Right atrium auricular region (tissue), 2 donors: Measurements from ENCODE around the gene TTC21A. TPM values are rescaled to one million over a fixed set of nuclear protein-coding genes. Genes with fewer than 3 reads are reported as not detected.

Experiments
- DNase-seq: peaks from one replicate; pipeline ENCODE4 v3.0.0-alpha.2; 2019; ENCODE audit warnings: low spot score
- H3K27ac ChIP-seq, 2 donors: fragments of 200-600 bp; sonication (generic); 1 replicate in 1 of 2; 2 replicates in 1 of 2; pipeline ENCODE4 v1.5.1; 2016 to 2019
- H3K27me3 ChIP-seq, 2 donors: fragments of 200-600 bp; sonication (generic); one replicate each; pipeline versions ENCODE4 v1.5.1 to v1.6.0; 2017 to 2019
- H3K36me3 ChIP-seq: fragments of 200-600 bp; sonication (generic); one replicate; pipeline ENCODE4 v1.5.1; 2016
- H3K4me1 ChIP-seq, 2 donors: fragments of 200-600 bp; sonication (generic); one replicate each; pipeline versions ENCODE4 v1.5.1 to v1.6.0; 2017 to 2019
- H3K4me3 ChIP-seq, 2 donors: fragments of 200-600 bp; sonication (generic); 1 replicate in 1 of 2; 2 replicates in 1 of 2; pipeline ENCODE4 v1.5.1; 2017 to 2019; ENCODE audit warnings: mild to moderate bottlenecking in 1 of 2, moderate library complexity in 1 of 2
- H3K9me3 ChIP-seq, 2 donors: fragments of 200-600 bp; sonication (generic); one replicate each; pipeline ENCODE4 v1.5.1; 2019
- total RNA-seq, 2 donors: library from RNA; depleted of rRNA; stranded (reverse); fragments of >200 nt; gene quantifications; one replicate each; pipeline ENCODE4 v1.1.0, GENCODE V29; 2016
- TF ChIP-seq, protein P1 (sequence below), 2 donors: fragments of 200-600 bp; sonication (generic); IDR thresholded peaks; one replicate each; pipeline ENCODE4 v1.5.1; 2019; ENCODE audit warnings: antibody characterized with exemption in 2 of 2

The TTC21A gene
- total RNA-seq, 2 donors from 2014 or later, result 0.85 to 1.8 TPM

DNA sequence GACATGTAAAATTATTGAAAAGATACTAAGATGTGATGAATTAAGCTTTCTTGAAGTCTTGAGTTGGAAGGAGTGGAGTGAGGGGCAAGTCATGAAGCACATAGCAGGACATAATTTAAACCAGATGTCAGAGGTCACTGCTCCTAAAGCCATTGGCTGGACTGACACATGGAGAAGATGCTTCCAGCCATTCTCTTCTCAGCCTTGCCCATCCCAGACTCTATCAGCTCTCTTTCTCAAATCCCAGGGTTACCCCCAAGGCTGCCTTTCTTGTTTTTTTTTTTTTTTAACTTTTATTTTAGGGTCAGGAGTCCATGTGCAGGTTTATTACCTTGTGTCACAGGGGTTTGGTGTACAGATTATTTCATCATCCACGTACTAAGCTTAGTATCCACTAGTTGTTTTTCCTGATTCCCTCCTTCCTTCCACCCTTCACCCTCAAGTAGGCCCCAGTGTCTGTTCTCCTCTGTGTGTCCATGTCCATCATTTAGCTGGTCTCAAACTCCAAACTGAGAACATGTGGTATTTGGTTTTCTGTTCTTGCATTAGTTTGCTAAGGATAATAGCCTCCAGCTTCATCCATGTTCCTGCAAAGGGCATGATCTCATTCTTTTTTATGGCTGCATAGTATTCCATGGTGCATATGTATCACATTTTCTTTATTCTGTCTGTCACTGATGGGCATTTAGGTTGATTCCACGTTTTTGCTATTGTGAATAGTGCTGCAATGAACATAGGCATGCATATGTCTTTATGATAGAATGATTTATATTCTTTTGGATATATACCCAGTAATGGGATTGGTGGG, 66.0 kb downstream of the TTC21A start:
- peak; percentile 32 for DNase-seq
- Histone ChIP-seq H3K27ac (no peak overlapping the region), H3K9me3 (no peaks in the 10 kb centered on the region), H3K27me3 (no peaks in the 10 kb centered on the region), H3K4me1 (peaks cover 0 to 18% of the 10 kb centered on the region in 2 donors), H3K4me3 (no peak overlapping the region), H3K36me3 (no peaks in the 10 kb centered on the region)
- TF ChIP-seq, protein P1, sequence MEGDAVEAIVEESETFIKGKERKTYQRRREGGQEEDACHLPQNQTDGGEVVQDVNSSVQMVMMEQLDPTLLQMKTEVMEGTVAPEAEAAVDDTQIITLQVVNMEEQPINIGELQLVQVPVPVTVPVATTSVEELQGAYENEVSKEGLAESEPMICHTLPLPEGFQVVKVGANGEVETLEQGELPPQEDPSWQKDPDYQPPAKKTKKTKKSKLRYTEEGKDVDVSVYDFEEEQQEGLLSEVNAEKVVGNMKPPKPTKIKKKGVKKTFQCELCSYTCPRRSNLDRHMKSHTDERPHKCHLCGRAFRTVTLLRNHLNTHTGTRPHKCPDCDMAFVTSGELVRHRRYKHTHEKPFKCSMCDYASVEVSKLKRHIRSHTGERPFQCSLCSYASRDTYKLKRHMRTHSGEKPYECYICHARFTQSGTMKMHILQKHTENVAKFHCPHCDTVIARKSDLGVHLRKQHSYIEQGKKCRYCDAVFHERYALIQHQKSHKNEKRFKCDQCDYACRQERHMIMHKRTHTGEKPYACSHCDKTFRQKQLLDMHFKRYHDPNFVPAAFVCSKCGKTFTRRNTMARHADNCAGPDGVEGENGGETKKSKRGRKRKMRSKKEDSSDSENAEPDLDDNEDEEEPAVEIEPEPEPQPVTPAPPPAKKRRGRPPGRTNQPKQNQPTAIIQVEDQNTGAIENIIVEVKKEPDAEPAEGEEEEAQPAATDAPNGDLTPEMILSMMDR (IDR thresholded peaks at IDR 0.05), result no peak

DNA sequence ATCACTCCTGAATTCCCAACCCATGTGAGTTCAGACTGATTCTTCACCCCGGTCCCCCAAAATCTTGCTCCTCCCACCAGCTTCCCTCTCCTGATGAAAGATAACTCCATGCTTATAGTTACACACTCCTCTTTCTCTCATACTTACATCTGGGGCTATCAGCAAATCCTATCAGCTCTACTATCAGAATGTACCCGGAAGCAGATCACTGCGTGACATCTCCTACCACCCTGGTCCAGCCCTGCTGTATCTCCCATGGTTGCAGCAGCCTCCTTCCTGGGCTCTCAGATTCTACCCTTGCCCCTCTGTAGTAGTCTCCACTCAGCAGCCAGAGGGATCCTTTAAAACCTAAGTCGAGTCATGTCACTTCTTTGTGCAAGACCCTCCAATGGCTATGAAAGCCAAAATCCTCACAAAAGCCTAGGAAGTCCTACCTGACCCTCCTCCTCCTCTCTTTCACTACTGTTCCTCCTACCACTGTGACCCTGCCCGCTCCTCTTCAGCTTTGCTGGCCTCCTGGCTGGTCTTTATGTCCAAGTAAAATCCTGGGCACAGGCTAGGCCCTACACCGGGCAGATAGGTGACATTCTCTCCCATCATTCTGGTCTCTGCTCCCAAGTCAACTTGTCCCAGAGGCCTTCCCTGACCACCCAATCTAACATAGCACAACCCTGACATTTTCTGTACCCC, 68.7 kb downstream of the TTC21A start:
- Histone ChIP-seq H3K36me3 (no peaks in the 10 kb centered on the region), H3K4me1 (peaks cover 0 to 42% of the 10 kb centered on the region in 2 donors), H3K27me3 (no peaks in the 10 kb centered on the region), H3K9me3 (no peaks in the 10 kb centered on the region), H3K27ac (peak overlapping the region; percentile 84 to 94), H3K4me3 (no peak overlapping the region)
- no peak for DNase-seq
- TF ChIP-seq, protein P1 (IDR thresholded peaks at IDR 0.05), result no peak

DNA sequence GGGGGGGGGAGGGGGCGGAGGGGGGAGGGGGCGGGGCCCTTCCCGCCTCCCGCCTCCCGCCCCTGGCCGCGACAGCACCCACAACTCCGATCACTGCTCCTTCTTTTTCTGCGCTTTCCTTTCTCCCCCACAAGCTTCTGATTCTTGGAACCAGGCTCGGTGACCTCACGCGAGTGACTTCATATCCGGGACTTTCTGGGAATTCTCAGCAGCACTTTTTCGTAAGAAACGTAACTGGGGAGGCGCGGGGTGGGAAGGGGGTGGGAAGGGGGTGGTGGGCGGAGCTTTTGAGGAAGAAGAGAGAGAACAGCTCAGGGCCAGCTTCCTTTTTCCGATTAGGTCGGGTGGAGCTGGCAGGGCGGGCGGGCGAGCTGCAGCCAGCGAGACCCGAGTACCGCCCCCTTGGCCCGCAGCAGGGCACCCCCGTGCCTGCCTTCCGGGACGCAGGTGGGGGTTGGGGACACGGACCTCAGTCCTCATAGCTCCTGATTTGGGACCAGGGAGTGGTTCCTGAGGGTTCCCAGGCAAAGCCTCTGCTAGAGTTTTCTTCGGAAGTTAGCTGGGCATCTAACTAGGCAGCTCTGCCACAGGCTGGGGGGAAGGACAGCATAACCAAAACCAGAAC, 70.3 kb downstream of the TTC21A start:
- H3K4me3 ChIP-seq, result peak overlapping the region; percentile 36 to 45
- H3K36me3 ChIP-seq, result no peaks in the 10 kb centered on the region
- peak; percentile 95 for DNase-seq
- TF ChIP-seq, protein P1 (IDR thresholded peaks at IDR 0.05), result no peak
- H3K4me1 ChIP-seq, result peaks cover 0 to 59% of the 10 kb centered on the region in 2 donors
- H3K27me3 ChIP-seq, result no peaks in the 10 kb centered on the region
- H3K27ac ChIP-seq, result peak overlapping the region; percentile 84 to 94
- no peaks in the 10 kb centered on the region for H3K9me3 ChIP-seq

DNA sequence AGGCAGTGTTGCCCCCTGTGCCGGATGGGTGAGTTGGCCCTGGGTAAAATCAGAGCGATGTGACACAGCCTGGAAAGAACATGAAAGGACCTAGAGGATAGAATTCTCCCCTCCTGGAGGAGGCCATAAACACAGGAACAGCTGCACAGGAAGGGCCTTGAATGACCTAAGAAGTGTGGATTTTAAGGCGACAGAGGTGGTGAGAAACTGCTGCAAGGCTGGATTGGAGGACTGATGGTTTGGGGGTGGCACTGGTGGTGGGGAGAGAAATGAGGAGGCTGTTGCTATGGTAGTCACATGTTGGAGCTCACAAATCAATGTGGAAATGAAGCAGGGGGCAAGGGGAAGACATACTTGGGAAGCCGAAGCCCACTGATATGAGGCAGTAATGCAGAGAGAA, 71.1 kb downstream of the TTC21A start:
- peaks cover 6% of the 10 kb centered on the region for H3K36me3 ChIP-seq
- DNase-seq, result no peak
- H3K4me3 ChIP-seq, result peak overlapping the region in 1 of 2 donors; percentile 45
- no peaks in the 10 kb centered on the region for H3K9me3 ChIP-seq
- TF ChIP-seq, protein P1 (IDR thresholded peaks at IDR 0.05), result no peak
- H3K27me3 ChIP-seq, result no peaks in the 10 kb centered on the region
- H3K4me1 ChIP-seq, result peaks cover 0 to 66% of the 10 kb centered on the region in 2 donors
- H3K27ac ChIP-seq, result peak overlapping the region; percentile 84 to 94

DNA sequence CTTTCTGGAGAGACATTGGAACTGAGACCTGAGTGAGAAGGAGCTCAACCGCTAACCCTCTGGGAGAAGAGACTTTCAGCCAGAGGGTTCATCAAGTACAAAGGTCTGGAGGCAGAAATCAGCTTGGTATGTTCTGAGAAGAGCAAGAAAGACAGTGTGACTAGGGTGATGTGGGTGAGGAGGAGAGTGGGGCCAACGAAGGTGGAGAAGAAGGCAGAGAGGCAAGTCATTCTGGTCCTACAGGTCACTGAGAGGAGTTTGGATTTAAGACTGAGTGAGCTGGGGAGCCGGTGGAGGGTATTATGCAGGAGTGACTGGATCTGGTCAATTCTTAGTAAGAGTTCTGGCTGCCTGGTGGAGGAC, 72.7 kb downstream of the TTC21A start:
- H3K4me1 ChIP-seq, result peaks cover 0 to 72% of the 10 kb centered on the region in 2 donors

More for the DNA sequence above, 72.7 kb downstream of the TTC21A start:
- H3K36me3 ChIP-seq, result peaks cover 11% of the 10 kb centered on the region
- H3K27ac ChIP-seq, result peak overlapping the region; percentile 84 to 94
- H3K27me3 ChIP-seq, result no peaks in the 10 kb centered on the region
- DNase-seq, result no peak
- peak overlapping the region in 1 of 2 donors; percentile 51 for H3K4me3 ChIP-seq
- no peaks in the 10 kb centered on the region for H3K9me3 ChIP-seq
- TF ChIP-seq, protein P1 (IDR thresholded peaks at IDR 0.05), result no peak
